Caki2 (cell line): ENCODE results near the gene REG1A. TPM values are rescaled to one million over a fixed set of nuclear protein-coding genes. Genes with fewer than 3 reads are reported as not detected.

Source experiments
- DNase-seq: peaks from one replicate; pipeline ENCODE4 v3.0.0-alpha.2; 2015; ENCODE audit warnings: low read depth
- in situ Hi-C: cut with HindIII; loops from 2 replicates; pipeline ENCODE4 v1.10.0; 2016; ENCODE audit warnings: low sequenced_read_pairs, low pct_unique_long_range_greater_than_20kb, mixed read lengths
- total RNA-seq: library from RNA; depleted of rRNA; stranded (reverse); fragments of >200 nt; shearing (Covaris generic); gene quantifications from 2 replicates; pipeline ENCODE4 v1.2.3, GENCODE V29; 2014; ENCODE audit warnings: low replicate concordance; rRNA removed

REG1A gene, protein sequence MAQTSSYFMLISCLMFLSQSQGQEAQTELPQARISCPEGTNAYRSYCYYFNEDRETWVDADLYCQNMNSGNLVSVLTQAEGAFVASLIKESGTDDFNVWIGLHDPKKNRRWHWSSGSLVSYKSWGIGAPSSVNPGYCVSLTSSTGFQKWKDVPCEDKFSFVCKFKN
- total RNA-seq: not detected in 2 replicates

DNA sequence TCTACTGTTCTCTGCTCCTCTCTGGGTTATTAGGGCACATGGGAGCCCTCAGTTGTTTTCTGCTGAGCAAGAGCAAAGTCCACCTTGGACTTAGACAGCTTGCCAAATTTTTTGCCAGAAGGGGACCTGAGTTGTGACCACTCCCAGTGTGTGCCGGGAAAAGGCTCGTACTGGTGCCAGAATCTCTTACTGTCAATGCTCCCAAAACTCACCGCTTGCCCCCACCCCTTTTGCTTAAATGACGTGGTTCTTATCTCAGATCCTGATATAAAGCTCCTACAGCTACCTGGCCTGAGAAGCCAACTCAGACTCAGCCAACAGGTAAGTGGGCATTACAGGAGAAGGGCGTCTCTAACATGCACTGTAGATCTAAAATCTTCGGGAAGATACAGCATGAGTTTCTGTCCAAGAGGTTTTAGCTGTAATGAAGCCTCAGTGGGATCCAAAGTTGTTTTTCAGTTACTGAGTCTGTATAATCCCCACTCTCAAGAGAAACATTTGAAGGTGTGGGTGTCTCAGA is at the start of gene REG1A:
Gene REG1A (plus strand): TSS at position 295 of the 520 bp plus-strand sequence. CDS start 374 bp downstream, outside the sequence.
- no peak for DNase-seq
- in situ Hi-C loops: no loop called here

- no peak for DNase-seq
- in situ Hi-C loops: no loop called here
Measured at GRCh38 chr2:79071078-79071477, 49.2 kb upstream of the REG1A start.

DNA sequence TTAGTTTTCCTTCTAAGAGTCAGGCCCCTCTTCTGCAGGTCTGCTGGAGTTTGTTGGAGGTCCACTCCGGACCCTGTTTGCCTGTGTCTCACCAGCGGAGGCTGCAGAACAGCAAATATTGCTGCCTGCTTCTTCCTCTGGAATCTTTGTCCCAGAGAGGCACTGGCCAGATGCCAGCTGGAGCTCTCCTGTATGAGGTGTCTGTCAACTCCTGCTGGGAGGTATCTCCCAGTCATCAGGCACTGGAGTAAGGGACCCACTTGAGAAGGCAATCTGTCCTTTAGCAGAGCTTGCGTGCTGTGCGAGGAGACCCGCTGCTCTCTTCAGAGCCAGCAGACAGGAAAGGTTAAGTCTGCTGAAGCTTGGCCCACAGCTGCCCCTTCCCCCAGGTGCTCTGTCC is 37.3 kb upstream of the REG1A start:
- DNase-seq: no peak
- in situ Hi-C loops: no loop called here

- in situ Hi-C loops: no loop called here
Measured at GRCh38 chr2:79083597-79084251, 36.6 kb upstream of the REG1A start.

GRCh38 chr2:79084495-79085135 is 35.7 kb upstream of the REG1A start:
- DNase-seq: no peak
- in situ Hi-C loops: no loop called here

More at GRCh38 chr2:79083597-79084251, 36.6 kb upstream of the REG1A start:
- DNase-seq: no peak

DNA sequence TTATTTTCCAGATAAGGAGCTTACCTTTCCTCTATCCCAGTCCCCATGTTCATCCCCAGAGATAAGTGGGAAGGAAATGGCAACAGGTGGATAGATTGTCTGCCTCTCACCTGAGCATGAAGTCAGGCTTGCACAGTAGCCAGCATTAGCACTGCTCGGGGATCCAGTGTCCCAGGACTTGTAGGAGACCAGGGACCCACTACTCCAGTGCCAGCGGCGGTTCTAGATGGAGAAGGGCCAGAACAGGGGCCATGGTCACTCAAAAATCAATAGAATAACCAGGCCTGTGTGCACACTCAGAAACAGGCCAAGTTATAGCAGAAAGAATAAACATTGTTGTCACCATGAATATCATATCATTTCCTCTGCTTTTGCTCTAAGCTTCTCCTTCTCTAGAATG is 34.9 kb upstream of the REG1A start:
- in situ Hi-C loops: no loop called here
- no peak for DNase-seq

- DNase-seq: no peak
- in situ Hi-C loops: no loop called here
Measured at GRCh38 chr2:79086255-79086654, 34.0 kb upstream of the REG1A start.

- DNase-seq: no peak
- in situ Hi-C loops: no loop called here
Measured at GRCh38 chr2:79087785-79088364, 32.4 kb upstream of the REG1A start, which contains the start of gene REG1B. Gene REG1B (minus strand): TSS chr2:79087993. CDS start chr2:79087612, 381 bp downstream.

- in situ Hi-C loops: no loop called here
- no peak for DNase-seq
Measured at GRCh38 chr2:79090693-79091092, 29.6 kb upstream of the REG1A start.

DNA sequence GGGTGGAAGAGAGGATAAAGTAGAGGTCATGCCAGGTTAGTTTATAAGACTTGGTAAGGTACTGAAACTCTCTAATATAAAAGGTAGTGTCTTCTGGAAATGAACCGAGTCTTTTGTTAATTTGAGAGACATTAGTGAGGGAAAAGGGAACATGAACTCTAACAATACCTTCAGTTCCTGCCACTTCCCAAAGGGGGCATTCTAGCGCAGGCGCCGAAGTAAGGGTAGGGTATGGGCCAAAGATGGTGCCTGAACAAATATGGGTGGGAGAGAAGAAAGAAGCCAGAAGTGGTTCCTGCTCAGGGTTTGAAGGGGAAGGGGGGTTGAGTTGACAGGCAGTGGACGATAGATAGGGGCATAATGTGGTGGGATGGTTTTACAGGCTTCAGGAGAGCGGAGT is 22.4 kb upstream of the REG1A start:
- in situ Hi-C loops: no loop called here
- no peak for DNase-seq

GRCh38 chr2:79099140-79099686 is 21.1 kb upstream of the REG1A start:
- in situ Hi-C loops: no loop called here
- no peak for DNase-seq

- DNase-seq: no peak
- in situ Hi-C loops: no loop called here
Measured at GRCh38 chr2:79100285-79100684, 20.0 kb upstream of the REG1A start.

DNA sequence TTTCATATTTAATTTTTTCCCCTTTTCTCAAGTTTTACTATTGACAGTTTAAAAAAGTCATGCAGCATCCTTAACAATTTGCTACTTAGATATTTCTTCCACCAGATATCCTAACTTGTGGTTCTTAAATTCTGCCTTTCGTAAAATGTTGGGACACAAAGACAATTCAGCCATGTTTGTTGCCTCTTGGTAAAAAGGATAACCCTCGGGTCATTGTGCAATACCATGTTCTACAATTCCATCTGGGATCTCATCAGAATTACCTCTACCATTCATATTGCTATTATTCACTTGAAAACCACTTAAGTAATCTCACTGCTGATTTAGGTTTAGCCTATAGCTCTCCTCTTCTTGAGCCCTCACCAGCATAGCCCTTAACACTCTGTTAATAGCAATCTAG is 19.3 kb upstream of the REG1A start:
- in situ Hi-C loops: no loop called here
- no peak for DNase-seq

- in situ Hi-C loops: no loop called here
- DNase-seq: no peak
Measured at GRCh38 chr2:79103214-79103613, 17.1 kb upstream of the REG1A start.

DNA sequence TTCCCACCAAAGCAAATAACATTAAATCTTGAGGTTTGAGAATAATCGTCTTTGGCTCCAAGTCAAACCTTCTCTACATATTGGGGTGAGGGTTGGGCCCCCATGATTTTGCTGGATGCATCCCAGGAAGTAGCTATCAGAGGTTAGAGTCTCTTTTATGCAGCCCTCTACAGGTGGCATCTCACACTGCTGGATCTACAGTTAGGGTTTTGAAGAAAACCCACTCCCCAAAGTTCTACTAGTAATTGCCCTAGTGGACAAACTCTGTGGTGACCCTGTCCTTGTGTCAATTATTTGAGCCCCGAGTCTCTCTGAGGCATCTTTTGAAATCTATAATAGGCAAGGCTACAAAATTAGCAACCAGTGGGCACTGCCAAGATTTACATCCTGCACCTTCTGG is 15.0 kb upstream of the REG1A start:
- DNase-seq: no peak
- in situ Hi-C loops: no loop called here

DNA sequence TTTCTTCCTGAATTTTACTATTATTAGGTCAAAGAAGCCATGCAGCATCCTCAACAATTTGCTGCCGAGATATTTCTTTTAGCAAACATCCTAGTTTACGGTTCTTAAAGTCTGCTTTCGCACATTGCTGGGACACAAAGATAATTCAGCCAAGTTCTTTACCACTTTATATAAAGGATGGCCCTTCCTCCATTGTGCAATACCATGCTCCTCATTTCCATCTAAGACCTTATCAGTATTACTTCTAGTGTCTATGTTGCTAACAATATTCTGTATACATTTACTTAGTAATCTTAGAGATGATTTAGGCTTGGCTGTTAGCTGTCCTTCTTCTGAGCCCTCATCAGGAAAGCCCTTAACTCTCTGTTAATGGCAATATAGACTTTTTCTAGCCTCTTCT is 8.0 kb upstream of the REG1A start:
- in situ Hi-C loops: no loop called here
- DNase-seq: no peak

DNA sequence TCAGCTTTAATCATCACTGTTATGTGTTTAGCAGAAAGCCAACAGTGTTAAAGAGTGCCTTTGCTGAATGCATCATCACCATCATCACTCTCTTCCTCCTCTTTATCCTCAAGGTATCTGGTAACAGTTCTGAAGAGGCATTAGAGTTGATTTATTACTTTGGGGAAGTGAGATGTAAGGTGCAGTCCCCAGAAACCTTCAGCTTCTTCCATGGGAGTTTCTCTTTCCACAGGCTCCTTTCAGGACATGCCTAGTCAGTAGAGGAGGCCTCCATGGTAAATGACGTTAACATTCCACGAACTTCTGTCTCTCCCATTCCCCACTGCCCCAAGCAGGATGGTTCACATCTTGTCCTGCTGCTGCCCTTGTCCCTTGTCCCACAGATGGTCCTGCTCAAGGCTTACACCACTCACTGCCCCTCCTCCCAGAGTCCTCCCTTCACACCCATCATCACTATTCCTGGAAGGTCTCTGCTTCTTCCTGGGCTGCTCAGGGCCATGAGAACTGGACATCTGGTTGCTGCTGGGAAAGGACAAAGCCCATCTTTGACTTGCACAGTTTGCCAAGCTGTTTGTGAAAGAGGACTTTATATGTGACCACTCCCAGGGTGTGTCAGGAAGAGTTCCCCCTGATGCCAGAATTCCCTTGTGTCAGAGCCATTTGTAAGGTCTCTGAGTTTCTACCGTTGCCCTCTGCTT is 5.3 kb upstream of the REG1A start:
- no peak for DNase-seq
- in situ Hi-C loops: no loop called here
